Adrenal gland (tissue), 5 donors: ENCODE data around the gene FARP1.

ENCODE experiments used
- CTCF ChIP-seq, 6 experiments: fragments of 450-650 bp in 4 of 6; fragments of 200-600 bp in 2 of 6; sonication (generic) in 1 of 6; IDR thresholded peaks; 1 replicate in 5 of 6; 2 replicates in 1 of 6; pipeline versions ENCODE4 v1.5.1 to v1.8.0; 2016 to 2021; ENCODE audit warnings: antibody characterized with exemption in 6 of 6, mild to moderate bottlenecking in 2 of 6, moderate library complexity in 1 of 6
- POLR2A ChIP-seq, 2 donors: fragments of 450-650 bp; IDR thresholded peaks; one replicate each; pipeline ENCODE4 v1.6.1; 2017; ENCODE audit warnings: antibody characterized with exemption in 2 of 2, mild to moderate bottlenecking in 2 of 2, moderate library complexity in 1 of 2
- donor health status: DM: no; HTN: no; CAD: no.

- TF ChIP-seq POLR2A (IDR thresholded peaks at IDR 0.05) = no peak
- TF ChIP-seq CTCF (IDR thresholded peaks at IDR 0.05) = no peak
These were observed 91.5 kb downstream of the FARP1 start for GRCh38 chr13:98234348-98234747.
